AG09309 (cell line): ENCODE measurements around the gene ZNF606.
"Not testable (repeated sequence)": the region's sequence is repeated elsewhere in the genome, so short reads cannot be mapped to it uniquely, and the experiment has no call there.

Source experiments
- DNase-seq: peaks from one replicate; pipeline ENCODE4 v3.0.0-alpha.2; 2010; ENCODE audit warnings: low read depth
- H3K4me3 ChIP-seq: 2 replicates; pipeline ENCODE4 v1.5.1; 2011; ENCODE audit warnings: mild to moderate bottlenecking, low read depth, low read length, moderate library complexity; ENCODE audit not compliant: control insufficient read depth
- TF ChIP-seq, protein P1 (sequence below): IDR thresholded peaks from 2 replicates; pipeline ENCODE4 v1.5.1; 2011; ENCODE audit warnings: mild to moderate bottlenecking, low read depth, low read length, inconsistent platforms; ENCODE audit not compliant: insufficient read depth, control insufficient read depth; ENCODE audit errors: missing control alignments

The ZNF606 gene

GRCh38 chr19:58014141-58014540 is 11.5 kb upstream of the ZNF606 start:
- TF ChIP-seq, protein P1, sequence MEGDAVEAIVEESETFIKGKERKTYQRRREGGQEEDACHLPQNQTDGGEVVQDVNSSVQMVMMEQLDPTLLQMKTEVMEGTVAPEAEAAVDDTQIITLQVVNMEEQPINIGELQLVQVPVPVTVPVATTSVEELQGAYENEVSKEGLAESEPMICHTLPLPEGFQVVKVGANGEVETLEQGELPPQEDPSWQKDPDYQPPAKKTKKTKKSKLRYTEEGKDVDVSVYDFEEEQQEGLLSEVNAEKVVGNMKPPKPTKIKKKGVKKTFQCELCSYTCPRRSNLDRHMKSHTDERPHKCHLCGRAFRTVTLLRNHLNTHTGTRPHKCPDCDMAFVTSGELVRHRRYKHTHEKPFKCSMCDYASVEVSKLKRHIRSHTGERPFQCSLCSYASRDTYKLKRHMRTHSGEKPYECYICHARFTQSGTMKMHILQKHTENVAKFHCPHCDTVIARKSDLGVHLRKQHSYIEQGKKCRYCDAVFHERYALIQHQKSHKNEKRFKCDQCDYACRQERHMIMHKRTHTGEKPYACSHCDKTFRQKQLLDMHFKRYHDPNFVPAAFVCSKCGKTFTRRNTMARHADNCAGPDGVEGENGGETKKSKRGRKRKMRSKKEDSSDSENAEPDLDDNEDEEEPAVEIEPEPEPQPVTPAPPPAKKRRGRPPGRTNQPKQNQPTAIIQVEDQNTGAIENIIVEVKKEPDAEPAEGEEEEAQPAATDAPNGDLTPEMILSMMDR = no peak
- no peak for DNase-seq
- no peak overlapping the region for H3K4me3 ChIP-seq

- no peak overlapping the region for H3K4me3 ChIP-seq
- TF ChIP-seq, protein P1 = no peak
- DNase-seq = no peak
These were observed 7.9 kb upstream of the ZNF606 start for GRCh38 chr19:58010507-58010906.

- DNase-seq = no peak
- H3K4me3 ChIP-seq = peak overlapping the region; percentile 20
- TF ChIP-seq, protein P1 = no peak
These were observed 7.2 kb upstream of the ZNF606 start for GRCh38 chr19:58009666-58010301.

DNA sequence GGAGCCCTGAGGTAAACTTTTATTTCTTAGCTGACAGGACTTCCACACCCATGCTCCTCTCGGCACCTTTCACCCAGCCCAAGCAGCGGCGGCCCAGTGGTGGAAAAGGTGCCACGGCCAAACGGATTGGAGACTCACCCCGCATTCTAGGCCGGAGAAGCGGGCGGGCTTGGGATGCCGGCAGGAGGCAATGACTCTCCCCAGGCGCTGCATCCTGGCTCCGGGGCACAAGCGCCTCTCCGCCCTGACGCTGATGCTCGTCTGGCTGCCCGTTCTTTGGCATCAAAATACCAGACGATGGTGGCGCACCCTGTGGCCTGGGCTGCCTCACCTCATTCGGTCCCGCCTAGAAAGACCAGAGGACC is 6.7 kb upstream of the ZNF606 start:
- TF ChIP-seq, protein P1 = no peak
- no peak for DNase-seq
- H3K4me3 ChIP-seq = no peak overlapping the region

DNA sequence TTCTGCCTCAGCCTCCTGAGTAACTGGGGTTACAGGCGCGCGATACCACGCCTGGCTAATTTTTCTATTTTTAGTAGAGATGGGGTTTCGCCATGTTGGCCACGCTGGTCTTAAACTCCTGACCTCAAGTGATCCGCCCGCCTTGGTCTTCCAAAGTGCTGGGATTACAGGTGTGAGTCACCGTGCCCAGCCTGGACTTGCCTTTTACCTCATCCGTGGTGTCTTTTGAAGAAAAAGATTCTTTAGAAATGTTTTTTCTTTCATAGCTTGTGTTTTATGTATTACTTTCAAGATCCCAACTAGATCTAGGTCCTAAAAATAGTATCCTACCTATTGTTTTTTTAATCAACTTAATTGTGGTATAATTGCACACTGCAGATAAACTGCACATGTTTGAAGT is 6.3 kb upstream of the ZNF606 start:
- not testable (repeated sequence) for H3K4me3 ChIP-seq, DNase-seq

- no peak for DNase-seq
- TF ChIP-seq, protein P1 = no peak
- H3K4me3 ChIP-seq = no peak overlapping the region
These were observed 4.7 kb upstream of the ZNF606 start for GRCh38 chr19:58007285-58007684.

- no peak for DNase-seq
- peak overlapping the region; percentile 86 for H3K4me3 ChIP-seq
- TF ChIP-seq, protein P1 = no peak
These were observed 681 bp upstream of the ZNF606 start for GRCh38 chr19:58003174-58003828.
